Renal pelvis (tissue), 4 donors: ENCODE measurements around the gene PRND. TPM values are rescaled to one million over a fixed set of nuclear protein-coding genes. Genes with fewer than 3 reads are reported as not detected.

Experiments used
- DNase-seq: peaks from one replicate; pipeline ENCODE4 v3.0.0-alpha.2; 2013
- polyA plus RNA-seq, 3 donors: library from polyadenylated mRNA; unstranded; fragments of 120-200 nt; gene quantifications; one replicate each; pipeline ENCODE4 v1.2.1, GENCODE V29; 2013; ENCODE audit not compliant: insufficient read length in 3 of 3

PRND gene
- polyA plus RNA-seq, 3 donors = 2.7 to 3.8 (median 3.3) TPM

DNA sequence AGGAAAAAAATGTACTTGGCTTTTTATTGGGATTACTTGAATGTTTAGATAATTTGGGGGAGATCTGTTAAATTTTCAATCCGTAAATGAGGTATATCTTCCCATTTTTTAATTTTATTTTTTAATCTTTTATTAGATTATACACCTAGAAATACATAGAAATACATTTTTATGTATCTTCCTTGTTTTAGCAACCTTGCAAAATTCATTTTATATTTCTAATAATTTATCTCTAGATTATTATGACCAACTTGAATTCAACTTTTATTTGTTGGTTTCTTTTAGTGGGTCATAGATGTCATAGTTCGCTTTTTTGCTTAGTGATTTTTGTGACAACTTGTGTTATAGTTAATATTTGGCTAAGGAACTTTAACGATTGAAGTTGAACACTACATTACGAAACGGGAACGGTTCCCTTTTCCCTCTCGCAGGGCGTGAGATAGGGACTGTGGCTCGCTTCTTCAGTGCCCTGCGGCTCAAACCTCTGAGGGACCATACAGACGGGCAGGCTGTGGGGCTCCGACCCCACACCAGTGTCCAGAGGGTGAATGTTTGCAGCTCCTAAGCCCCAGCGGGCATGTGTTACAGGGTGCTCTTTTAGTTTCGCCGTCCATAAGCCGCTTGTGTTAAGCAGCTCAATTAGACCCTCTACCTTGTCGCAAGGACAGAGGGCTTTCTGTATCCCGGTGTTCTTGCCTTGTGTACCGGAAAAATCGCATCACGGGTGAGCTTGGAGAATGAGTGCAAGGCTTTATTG is 53.8 kb downstream of the PRND start:
- no peak for DNase-seq

DNA sequence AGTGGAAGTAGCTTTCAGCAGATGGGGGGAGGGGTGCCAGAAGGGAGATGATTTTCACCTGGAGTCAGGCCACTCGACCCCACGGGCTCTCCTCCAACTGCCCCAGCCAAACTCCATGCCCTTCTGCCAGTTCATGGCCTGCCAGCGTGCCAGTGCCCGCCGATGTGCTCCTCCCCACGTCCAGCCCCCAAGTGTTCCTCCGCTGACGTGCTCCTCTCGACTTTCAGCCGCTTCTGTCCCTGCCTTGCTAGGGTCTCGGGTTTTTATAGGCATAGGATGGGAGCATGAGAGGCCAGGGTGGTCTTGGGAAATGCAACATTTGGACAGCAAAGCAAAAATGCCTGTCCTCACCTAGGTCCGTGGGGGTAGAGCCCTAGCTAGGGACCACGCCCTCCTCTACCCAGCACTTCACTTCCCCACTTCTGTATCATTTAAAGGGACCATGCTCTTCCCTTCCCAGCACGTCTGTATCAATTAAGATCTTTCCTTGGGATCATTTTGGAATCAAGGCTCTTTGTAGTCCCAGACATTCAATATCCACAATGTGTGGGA is 54.4 kb downstream of the PRND start:
- DNase-seq = no peak

Other genes starting within 250 kb of the PRND start
- 10 to 100 TPM; 33.4 to 35.2 (median 34.9) TPM for gene PRNP, start 35.5 kb upstream of the PRND start, polyA plus RNA-seq
- gene RASSF2, start 101.7 kb downstream of the PRND start, polyA plus RNA-seq = 1 to 10 TPM; 7.2 to 9.0 (median 8.1) TPM